ENCODE measurements around the gene REC8. TPM values are rescaled to one million over a fixed set of nuclear protein-coding genes. Genes with fewer than 3 reads are reported as not detected.

Gene REC8
- total and polyA plus RNA-seq, 2 of the 13 experiments (the other 11 are each of a cell fraction or from before 2014, with no cell fraction given), result 3.4 to 14.7 TPM

DNA sequence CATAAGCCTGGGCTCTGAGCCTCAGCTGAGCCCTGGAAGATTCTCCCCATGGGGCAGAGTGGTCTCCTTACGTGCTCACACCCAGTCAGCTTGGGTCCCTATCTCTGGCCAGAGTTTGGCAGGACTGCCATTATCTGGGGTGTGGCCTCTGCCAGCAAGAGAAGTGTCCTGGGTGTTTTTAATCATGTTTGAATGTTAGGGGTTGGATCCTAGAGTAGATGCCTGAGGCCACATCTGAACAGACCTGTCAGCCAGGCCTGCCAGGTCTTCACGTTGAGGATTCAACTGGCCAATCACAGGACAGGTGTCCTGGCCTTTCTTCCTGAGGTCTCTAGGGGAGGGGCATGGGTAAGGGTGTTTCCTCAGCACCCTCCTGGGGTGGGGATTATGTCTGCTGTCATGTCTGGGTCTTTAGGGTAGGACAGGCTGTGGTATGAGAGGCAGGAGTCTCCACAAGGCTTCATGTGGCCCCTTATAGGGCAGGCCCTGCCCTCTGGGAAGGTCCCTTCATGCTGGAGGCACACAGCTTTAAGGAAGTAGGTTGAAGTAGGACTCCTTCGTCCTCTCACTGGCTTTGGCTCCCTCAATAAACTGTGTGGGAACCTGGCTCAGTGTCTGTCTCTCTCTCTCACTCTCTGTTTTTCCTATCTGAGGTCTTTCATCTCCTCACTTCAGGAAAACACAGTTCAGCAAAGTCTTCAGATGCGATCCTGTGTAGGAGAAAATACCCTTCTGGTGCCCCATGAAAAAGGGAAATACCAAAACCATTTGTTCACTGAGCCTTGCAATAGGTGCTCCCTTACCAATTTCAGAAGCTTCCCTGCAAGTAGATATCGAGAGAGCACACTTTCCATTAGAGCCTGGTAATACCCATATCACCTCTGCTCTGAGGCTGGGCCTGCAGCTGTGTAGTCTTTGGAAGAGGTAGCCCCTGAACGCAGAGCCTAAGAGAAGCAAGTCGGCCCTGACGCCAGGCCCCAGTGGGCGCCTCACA, 48.2 kb upstream of the REC8 start (continued):
- TF ChIP-seq NR1H2 (CRISPR knock-in tag; IDR thresholded peaks at IDR 0.05; ENCODE audit: borderline replicate concordance, low read depth) (no peak), BORCS8-MEF2B (CRISPR knock-in tag; IDR thresholded peaks at IDR 0.05) (no peak), ZC3H4 (CRISPR knock-in tag; IDR thresholded peaks at IDR 0.05; ENCODE audit: borderline replicate concordance) (no peak), ARID2 (CRISPR knock-in tag; IDR thresholded peaks at IDR 0.05; ENCODE audit: borderline replicate concordance) (no peak), ZNF225 (CRISPR knock-in tag; IDR thresholded peaks at IDR 0.05) (no peak), ATF7-NPFF (CRISPR knock-in tag; IDR thresholded peaks at IDR 0.05; ENCODE audit: low read depth) (no peak)

- Histone ChIP-seq H3K36me3 (replicated peaks in 1 of 2; ENCODE audit: control insufficient read depth in 1 of 2, insufficient read depth in 2 of 2, low read length in 2 of 2) (peaks cover 19 to 21% of the 10 kb centered on the region in 2 experiments), H3K4me1 (ENCODE audit: insufficient read depth, low read length) (peaks cover 31% of the 10 kb centered on the region), H3K4me3 (replicated peaks in 1 of 3; ENCODE audit: insufficient read depth in 1 of 3, low read depth in 2 of 3, low read length in 3 of 3) (no peak overlapping the region), H3K9me3 (ENCODE audit: low read length) (no peaks in the 10 kb centered on the region), H3K9ac (ENCODE audit: insufficient read depth, low read depth, low read length) (no peak overlapping the region), H3K4me2 (ENCODE audit: low read depth, low read length) (no peak overlapping the region), H2AFZ (ENCODE audit: low read length) (no peak overlapping the region), H3K27me3 (ENCODE audit: control insufficient read depth in 1 of 2, insufficient read depth in 2 of 2, low read length in 2 of 2) (no peaks in the 10 kb centered on the region), H3K79me2 (ENCODE audit: insufficient read depth, low read length) (no peaks in the 10 kb centered on the region), H3K27ac (ENCODE audit: extremely low read length, insufficient read depth, low read length) (no peak overlapping the region), H4K20me1 (ENCODE audit: insufficient read depth, low read length) (no peaks in the 10 kb centered on the region)
- CTCF ChIA-PET (ENCODE audit: low intra/inter-chr PET ratio, low total read pairs), result no interaction called here
- intact Hi-C loops (cut with micrococcal nuclease; ENCODE audit: unreplicated experiment), result no loop called here
- in situ Hi-C loops (cut with HindIII; ENCODE audit: extremely low pct_ligation_motif_present, low pct_unique_long_range_greater_than_20kb), result loop anchor here (25.0 kb wide), 1 partner anchor 815 kb away; the partner anchor contains the start of genes BCL2L2, PABPN1 and PPP1R3E
- FAIRE-seq, result no peak
- BruUV-seq (replicated peaks), result no TSS peak
- POLR2A ChIA-PET, result interaction anchor here (1.9 to 22.7 kb wide), 6 partner anchors 6 to 69 kb away, joined by 5 to 977 read pairs (median 26); partner anchors contain the start of genes DCAF11, EMC9, FITM1 and IRF9
- TF ChIP-seq ZNF577 (CRISPR knock-in tag; IDR thresholded peaks at IDR 0.05; ENCODE audit: borderline replicate concordance, low read depth), result no peak
- TF ChIP-seq ADNP (CRISPR knock-in tag; IDR thresholded peaks at IDR 0.05), result no peak
- no peak for TF ChIP-seq SKI (IDR thresholded peaks at IDR 0.05; ENCODE audit: partially characterized antibody)
- DNase-seq (ENCODE audit: low spot score), result no peak
- ATAC-seq, result no peak
Measured at GRCh38 chr14:24126939-24127338, 44.9 kb upstream of the REC8 start.

Measured in HepG2 (cell line).